ENCODE results near the gene MS4A18.

MS4A18 gene

GRCh38 chr11:60783911-60784310, 59.4 kb downstream of the MS4A18 start:
- Histone ChIP-seq H3K9me3 (ENCODE audit: low read length) (no peaks in the 10 kb centered on the region), H4K20me1 (ENCODE audit: insufficient read depth, low read length) (no peaks in the 10 kb centered on the region), H3K4me2 (ENCODE audit: low read length) (no peak overlapping the region), H3K27me3 (ENCODE audit: insufficient read depth, low read length) (peaks cover 4% of the 10 kb centered on the region; the same call in 1 of the 2 replicates), H3K9me2 (ENCODE audit: low read depth, low read length) (no peaks in the 10 kb centered on the region), H3K4me3 (ENCODE audit: low read depth, low read length, poor library complexity, severe bottlenecking) (no peak overlapping the region), H3K27ac (ENCODE audit: low read depth, low read length, poor library complexity, severe bottlenecking) (no peak overlapping the region), H3K79me2 (ENCODE audit: insufficient read depth, low read length) (no peaks in the 10 kb centered on the region), H3K9ac (ENCODE audit: low read length) (no peak overlapping the region), H3K36me3 (ENCODE audit: insufficient read depth, low read length) (no peaks in the 10 kb centered on the region), H3F3A (ENCODE audit: insufficient read depth, low read length) (no peaks in the 10 kb centered on the region), H3K4me1 (ENCODE audit: insufficient read depth, low read length, severe bottlenecking) (no peaks in the 10 kb centered on the region), H2AFZ (ENCODE audit: low read length) (no peak overlapping the region)
- TF ChIP-seq CTCF (IDR thresholded peaks at IDR 0.05; ENCODE audit: low read length) (no peak), EZH2 (IDR thresholded peaks at IDR 0.05; ENCODE audit: borderline replicate concordance, low read length) (no peak)

GRCh38 chr11:60785136-60785535, 60.6 kb downstream of the MS4A18 start, which contains the start of gene MS4A10:
Gene MS4A10, plus strand, starts transcription at chr11:60785333. Its CDS starts 5,003 bp downstream, at chr11:60790336.
- H4K20me1 ChIP-seq (ENCODE audit: insufficient read depth, low read length) = no peaks in the 10 kb centered on the region
- no peaks in the 10 kb centered on the region for H3K9me2 ChIP-seq (ENCODE audit: low read depth, low read length)
- H3K79me2 ChIP-seq (ENCODE audit: insufficient read depth, low read length) = no peaks in the 10 kb centered on the region
- H3F3A ChIP-seq (ENCODE audit: insufficient read depth, low read length) = no peaks in the 10 kb centered on the region
- no peak within 1 kb of the TSS for H3K4me2 ChIP-seq (ENCODE audit: low read length)
- H3K4me1 ChIP-seq (ENCODE audit: insufficient read depth, low read length, severe bottlenecking) = no peaks in the 10 kb centered on the region
- H3K4me3 ChIP-seq (ENCODE audit: low read depth, low read length, poor library complexity, severe bottlenecking) = no peak within 1 kb of the TSS
- H3K9ac ChIP-seq (ENCODE audit: low read length) = no peak within 1 kb of the TSS
- no peak within 1 kb of the TSS for H3K27ac ChIP-seq (ENCODE audit: low read depth, low read length, poor library complexity, severe bottlenecking)
- no peaks in the 10 kb centered on the region for H3K9me3 ChIP-seq (ENCODE audit: low read length)
- TF ChIP-seq EZH2 (IDR thresholded peaks at IDR 0.05; ENCODE audit: borderline replicate concordance, low read length) (no peak), CTCF (IDR thresholded peaks at IDR 0.05; ENCODE audit: low read length) (no peak)
- H3K27me3 ChIP-seq (ENCODE audit: insufficient read depth, low read length) = peaks cover 9% of the 10 kb centered on the region; the same call in 1 of the 2 replicates
- no peaks in the 10 kb centered on the region for H3K36me3 ChIP-seq (ENCODE audit: insufficient read depth, low read length)
- H2AFZ ChIP-seq (ENCODE audit: low read length) = no peak within 1 kb of the TSS

- H3K27me3 ChIP-seq (ENCODE audit: insufficient read depth, low read length) = peaks cover 14% of the 10 kb centered on the region; the same call in 1 of the 2 replicates
- no peaks in the 10 kb centered on the region for H3K36me3 ChIP-seq (ENCODE audit: insufficient read depth, low read length)
- H2AFZ ChIP-seq (ENCODE audit: low read length) = no peak overlapping the region
- H3K4me2 ChIP-seq (ENCODE audit: low read length) = no peak overlapping the region
- H4K20me1 ChIP-seq (ENCODE audit: insufficient read depth, low read length) = no peaks in the 10 kb centered on the region
- TF ChIP-seq CTCF (IDR thresholded peaks at IDR 0.05; ENCODE audit: low read length) = no peak
- no peak for TF ChIP-seq EZH2 (IDR thresholded peaks at IDR 0.05; ENCODE audit: borderline replicate concordance, low read length)
- H3K9ac ChIP-seq (ENCODE audit: low read length) = no peak overlapping the region
- H3K79me2 ChIP-seq (ENCODE audit: insufficient read depth, low read length) = no peaks in the 10 kb centered on the region
- H3K4me1 ChIP-seq (ENCODE audit: insufficient read depth, low read length, severe bottlenecking) = no peaks in the 10 kb centered on the region
- H3K4me3 ChIP-seq (ENCODE audit: low read depth, low read length, poor library complexity, severe bottlenecking) = no peak overlapping the region
- no peaks in the 10 kb centered on the region for H3K9me2 ChIP-seq (ENCODE audit: low read depth, low read length)
- no peak overlapping the region for H3K27ac ChIP-seq (ENCODE audit: low read depth, low read length, poor library complexity, severe bottlenecking)
- no peaks in the 10 kb centered on the region for H3K9me3 ChIP-seq (ENCODE audit: low read length)
- no peaks in the 10 kb centered on the region for H3F3A ChIP-seq (ENCODE audit: insufficient read depth, low read length)
Measured at GRCh38 chr11:60785806-60786361, 61.4 kb downstream of the MS4A18 start.

Data from OCI-LY1 (cell line).